SK-N-SH (cell line): ENCODE measurements around the gene PLAGL1. TPM values are rescaled to one million over a fixed set of nuclear protein-coding genes. Genes with fewer than 3 reads are reported as not detected.

Experiments
- CTCF ChIA-PET: fragments of 300-600, 350-600 bp; formaldehyde crosslinking; extraction: SDS; loops from one replicate; lab custom pipeline; 2021; lab: Yijun Ruan, JAX
- POLR2A ChIA-PET: fragments of 350-600 bp; sonication (Branson Sonifier 250); formaldehyde crosslinking; extraction: SDS; loops from one replicate; lab custom pipeline; 2020; ENCODE audit warnings: antibody characterized with exemption, inconsistent platforms; lab: Yijun Ruan, JAX
- DNase-seq: peaks from one replicate; pipeline ENCODE4 v3.0.0; 2012
- H2AFZ ChIP-seq: fragments of 200-600 bp; sonication (generic); 2 replicates; pipeline ENCODE4 v1.8.1; 2016; ENCODE audit warnings: antibody characterized with exemption, mild to moderate bottlenecking, low read depth
- H3F3A ChIP-seq: fragments of 200-600 bp; sonication (generic); replicated peaks from 2 replicates; pipeline ENCODE3; 2016; ENCODE audit warnings: antibody characterized with exemption, mild to moderate bottlenecking; ENCODE audit not compliant: insufficient read depth
- H3K27ac ChIP-seq, 2 experiments: fragments of 200-500 bp in 1 of 2; fragments of 200-600 bp in 1 of 2; sonication (Bioruptor generic) in 1 of 2; sonication (generic), shearing (Covaris generic) in 1 of 2; 2 replicates each; pipeline versions ENCODE4 v1.5.1 to v1.6.1; 2014 to 2016; ENCODE audit warnings: low read depth in 2 of 2, inconsistent platforms in 1 of 2, low read length in 1 of 2, mild to moderate bottlenecking in 1 of 2, mixed read lengths in 1 of 2
- H3K27me3 ChIP-seq: fragments of 200-600 bp; sonication (generic), shearing (Covaris generic); 2 replicates; pipeline ENCODE4 v1.6.1; 2016; ENCODE audit warnings: mixed run types; ENCODE audit not compliant: insufficient read depth
- H3K36me3 ChIP-seq, 2 experiments: fragments of 200-500 bp in 1 of 2; fragments of 200-600 bp in 1 of 2; sonication (Bioruptor generic) in 1 of 2; sonication (generic) in 1 of 2; replicated peaks in 1 of 2; 2 replicates each; pipeline versions ENCODE3 to v1.5.1; 2014 to 2016; ENCODE audit warnings: low read length in 1 of 2, mild to moderate bottlenecking in 1 of 2; ENCODE audit not compliant: insufficient read depth in 2 of 2, control insufficient read depth in 1 of 2
- H3K4me1 ChIP-seq, 2 experiments: fragments of 200-500 bp in 1 of 2; fragments of 200-600 bp in 1 of 2; sonication (Bioruptor generic) in 1 of 2; sonication (generic), shearing (Covaris generic) in 1 of 2; 2 replicates each; pipeline versions ENCODE4 v1.5.1 to v1.6.1; 2014 to 2016; ENCODE audit warnings: low read depth in 1 of 2, low read length in 1 of 2, mixed run types in 1 of 2; ENCODE audit not compliant: insufficient read depth in 2 of 2, control insufficient read depth in 1 of 2
- H3K4me2 ChIP-seq: fragments of 200-600 bp; sonication (generic), shearing (Covaris generic); 2 replicates; pipeline ENCODE4 v1.6.1; 2017; ENCODE audit warnings: mixed run types
- H3K4me3 ChIP-seq, 2 experiments: fragments of 200-500 bp in 1 of 2; fragments of 200-600 bp in 1 of 2; sonication (Bioruptor generic) in 1 of 2; sonication (generic), shearing (Covaris generic) in 1 of 2; 2 replicates each; pipeline versions ENCODE4 v1.5.1 to v1.8.1; 2014 to 2016; ENCODE audit warnings: low read depth in 2 of 2, inconsistent platforms in 1 of 2, low read length in 1 of 2, mild to moderate bottlenecking in 1 of 2, mixed read lengths in 1 of 2, moderate library complexity in 1 of 2
- H3K79me2 ChIP-seq: fragments of 200-600 bp; sonication (generic); 2 replicates; pipeline ENCODE4 v1.8.1; 2017; ENCODE audit warnings: mild to moderate bottlenecking; ENCODE audit not compliant: insufficient read depth
- H3K9ac ChIP-seq: fragments of 200-600 bp; sonication (generic); 2 replicates; pipeline ENCODE4 v1.6.1; 2017; ENCODE audit warnings: mixed run types
- H3K9me2 ChIP-seq: fragments of 200-600 bp; sonication (generic); 2 replicates; pipeline ENCODE4 v1.6.1; 2017; ENCODE audit warnings: mixed run types
- H3K9me3 ChIP-seq: fragments of 200-600 bp; sonication (generic); 2 replicates; pipeline ENCODE4 v1.6.1; 2017; ENCODE audit warnings: mixed run types, mild to moderate bottlenecking, moderate library complexity
- H4K20me1 ChIP-seq: fragments of 200-600 bp; sonication (generic); 2 replicates; pipeline ENCODE4 v1.6.1; 2017; ENCODE audit warnings: mild to moderate bottlenecking, mixed run types; ENCODE audit not compliant: insufficient read depth
- CHD2 ChIP-seq: fragments of 150-350 bp; IDR thresholded peaks from 2 replicates; pipeline ENCODE4 v1.6.1; 2018; ENCODE audit warnings: low read length; ENCODE audit not compliant: partially characterized antibody
- CTCF ChIP-seq: fragments of 200-600 bp; sonication (generic); IDR thresholded peaks from 2 replicates; pipeline ENCODE4 v1.6.1; 2017; ENCODE audit warnings: antibody characterized with exemption, mild to moderate bottlenecking, moderate library complexity
- ELF1 ChIP-seq: IDR thresholded peaks from 2 replicates; pipeline ENCODE4 v1.4.0; 2012
- EP300 ChIP-seq, 2 experiments: IDR thresholded peaks; 2 replicates each; pipeline versions ENCODE4 v1.4.0 to v1.6.1; 2012; ENCODE audit warnings: borderline replicate concordance in 1 of 2, low read depth in 1 of 2, low read length in 1 of 2
- EZH2phosphoT487 ChIP-seq: fragments of 200-600 bp; sonication (generic); IDR thresholded peaks from 2 replicates; pipeline ENCODE4 v1.6.1; 2017; ENCODE audit warnings: low read depth, mixed run types, mild to moderate bottlenecking, antibody characterized with exemption, moderate library complexity, borderline replicate concordance
- FOSL2 ChIP-seq: IDR thresholded peaks from 2 replicates; pipeline ENCODE4 v1.4.0; 2012; ENCODE audit warnings: low read depth, mild to moderate bottlenecking, moderate library complexity, borderline replicate concordance
- GABPA ChIP-seq: IDR thresholded peaks from 2 replicates; pipeline ENCODE4 v1.4.0; 2012; ENCODE audit warnings: low read depth, mild to moderate bottlenecking
- GATA2 ChIP-seq: sonication (generic); formaldehyde crosslinking; IDR thresholded peaks from 2 replicates; pipeline ENCODE4 v1.5.0; 2020; ENCODE audit warnings: mild to moderate bottlenecking, missing genetic modification reagents
- MEF2A ChIP-seq: IDR thresholded peaks from 2 replicates; pipeline ENCODE4 v1.4.0; 2012; ENCODE audit warnings: low read depth, borderline replicate concordance
- NFIC ChIP-seq: IDR thresholded peaks from 2 replicates; pipeline ENCODE4 v1.4.0; 2012; ENCODE audit warnings: borderline replicate concordance
- NRF1 ChIP-seq: IDR thresholded peaks from 2 replicates; pipeline ENCODE4 v1.6.1; 2012; ENCODE audit warnings: low read depth, mild to moderate bottlenecking, low read length
- RAD21 ChIP-seq: IDR thresholded peaks from 2 replicates; pipeline ENCODE4 v1.6.1; 2012; ENCODE audit warnings: mild to moderate bottlenecking, low read length
- REST ChIP-seq: IDR thresholded peaks from 2 replicates; pipeline ENCODE4 v1.6.1; 2012; ENCODE audit warnings: mild to moderate bottlenecking, low read depth, low read length, moderate library complexity
- RXRA ChIP-seq: IDR thresholded peaks from 2 replicates; pipeline ENCODE4 v1.4.0; 2012; ENCODE audit warnings: low read depth, mild to moderate bottlenecking, borderline replicate concordance
- SMC3 ChIP-seq: IDR thresholded peaks from 2 replicates; pipeline ENCODE4 v1.6.1; 2012; ENCODE audit warnings: low read depth, low read length, improper control_type of control experiment
- TAF1 ChIP-seq: IDR thresholded peaks from 2 replicates; pipeline ENCODE4 v1.6.1; 2012; ENCODE audit warnings: low read depth, mild to moderate bottlenecking, low read length, moderate library complexity, borderline replicate concordance
- TCF12 ChIP-seq: IDR thresholded peaks from 2 replicates; pipeline ENCODE4 v1.4.0; 2012
- TEAD4 ChIP-seq: IDR thresholded peaks from 2 replicates; pipeline ENCODE4 v1.4.0; 2012; ENCODE audit warnings: mild to moderate bottlenecking, borderline replicate concordance; ENCODE audit not compliant: insufficient read depth
- USF2 ChIP-seq: fragments of 150-350 bp; IDR thresholded peaks from 2 replicates; pipeline ENCODE4 v1.6.1; 2017; ENCODE audit warnings: antibody characterized with exemption, low read length, low read depth, borderline replicate concordance
- YY1 ChIP-seq: IDR thresholded peaks from 2 replicates; pipeline ENCODE4 v1.4.0; 2012; ENCODE audit warnings: low read depth, mild to moderate bottlenecking
- WGBS: methylation state at CpG from one replicate; pipeline ENCODE4 v1.1.6; 2017; ENCODE audit warnings: low lambda C conversion rate; 5-methylcytosine and 5-hydroxymethylcytosine counted together
- polyA plus RNA-seq, 3 experiments: library from polyadenylated mRNA; depleted of rRNA; stranded (reverse); fragments of >200 nt; gene quantifications; 2 replicates each; pipeline ENCODE4 v1.2.3, GENCODE V29; 2012

PLAGL1 gene
- polyA plus RNA-seq, 1 of the 3 experiments (the other 2 are of a cell fraction): 25.8 TPM

- no peak for DNase-seq
- ChIA-PET CTCF (interaction anchor here (0.9 kb wide), 1 partner anchor 409 kb away, joined by 6 read pairs; no protein-coding TSS in a partner anchor), POLR2A (no interaction called here)
- no peaks in the 10 kb centered on the region for H3F3A ChIP-seq
- no peaks in the 10 kb centered on the region for H3K9me3 ChIP-seq
- H3K79me2 ChIP-seq: no peaks in the 10 kb centered on the region
- no peak overlapping the region for H3K9ac ChIP-seq
- no peak overlapping the region for H3K27ac ChIP-seq
- no peak overlapping the region for H2AFZ ChIP-seq
- TF ChIP-seq TEAD4 (no peak), MEF2A (no peak), TAF1 (no peak), ELF1 (no peak), CHD2 (no peak), USF2 (no peak), NFIC (no peak), YY1 (no peak), SMC3 (no peak), RXRA (no peak), GATA2 (CRISPR knock-in tag) (no peak), TCF12 (no peak), REST (no peak)
- no peaks in the 10 kb centered on the region for H3K27me3 ChIP-seq
- no peaks in the 10 kb centered on the region for H3K9me2 ChIP-seq
- H3K4me1 ChIP-seq: no peaks in the 10 kb centered on the region
- WGBS: 34% methylated on average over 2 of the region's 2 CpGs
- H3K4me2 ChIP-seq: no peak overlapping the region
- H3K36me3 ChIP-seq: no peaks in the 10 kb centered on the region
- H4K20me1 ChIP-seq: no peaks in the 10 kb centered on the region
- H3K4me3 ChIP-seq: no peak overlapping the region
Observed at GRCh38 chr6:143984666-143985065, 23.4 kb downstream of the PLAGL1 start.

GRCh38 chr6:143982968-143983367 lies 25.1 kb downstream of the PLAGL1 start:
- no peaks in the 10 kb centered on the region for H3K27me3 ChIP-seq
- 30% methylated on average over 2 of the region's 2 CpGs for WGBS
- no peak overlapping the region for H3K4me2 ChIP-seq
- H3K9me3 ChIP-seq: no peaks in the 10 kb centered on the region
- no peak overlapping the region for H3K4me3 ChIP-seq
- H3F3A ChIP-seq: no peaks in the 10 kb centered on the region
- no peak overlapping the region for H3K9ac ChIP-seq
- no peak overlapping the region for H3K27ac ChIP-seq
- H2AFZ ChIP-seq: no peak overlapping the region
- ChIA-PET POLR2A (no interaction called here), CTCF (interaction anchor here (0.8 to 1.3 kb wide), 2 partner anchors 10 to 31 kb away, joined by 3 to 4 read pairs; no protein-coding TSS in a partner anchor)
- no peaks in the 10 kb centered on the region for H3K4me1 ChIP-seq
- no peak for DNase-seq
- no peaks in the 10 kb centered on the region for H4K20me1 ChIP-seq
- H3K36me3 ChIP-seq: no peaks in the 10 kb centered on the region
- H3K9me2 ChIP-seq: no peaks in the 10 kb centered on the region
- no peaks in the 10 kb centered on the region for H3K79me2 ChIP-seq
- TF ChIP-seq RAD21 (no peak), YY1 (no peak), EZH2phosphoT487 (no peak), NRF1 (no peak), REST (no peak), EP300 (IDR thresholded peaks at IDR 0.05; ENCODE audit: borderline replicate concordance in 1 of 2, low read depth in 1 of 2, low read length in 1 of 2) (no peak), GABPA (no peak), FOSL2 (no peak), CTCF (no peak)
